Measurements from ENCODE around the gene SF3A2. TPM values are rescaled to one million over a fixed set of nuclear protein-coding genes. Genes with fewer than 3 reads are reported as not detected.

SF3A2 gene
- total and polyA plus RNA-seq, 2 donors (not counting 3 experiments of a cell fraction or from before 2014, with no cell fraction given) = 21.5 to 164 TPM

GRCh38 chr19:2192862-2193261, 43.8 kb upstream of the SF3A2 start:
- no peak for FAIRE-seq
- H3K9me1 ChIP-seq (replicated peaks; ENCODE audit: control insufficient read depth, extremely low read depth, insufficient read depth, low read length) = no peaks in the 10 kb centered on the region
- BruUV-seq (replicated peaks) = no TSS peak
- H3K4me1 ChIP-seq (ENCODE audit: control insufficient read depth, extremely low read depth, insufficient read depth, low read length) = no peaks in the 10 kb centered on the region
- H3K4me3 ChIP-seq (replicated peaks in 1 of 3; ENCODE audit: insufficient read depth in 1 of 3, low read depth in 1 of 3, low read length in 3 of 3) = no peak overlapping the region
- CTCF ChIA-PET = no interaction called here
- H3K9me3 ChIP-seq (replicated peaks; ENCODE audit: control insufficient read depth, insufficient read depth, low read length) = no peaks in the 10 kb centered on the region
- TF ChIP-seq CTCF (IDR thresholded peaks at IDR 0.05; ENCODE audit: extremely low read depth in 1 of 2, insufficient read depth in 1 of 2, low read depth in 1 of 2, low read length in 2 of 2) (no peak), MYC (IDR thresholded peaks at IDR 0.05; ENCODE audit: low read depth, low read length) (no peak), GATA2 (IDR thresholded peaks at IDR 0.05; ENCODE audit: insufficient read depth, insufficient read length, low read depth, low read length) (no peak), MAX (IDR thresholded peaks at IDR 0.05; ENCODE audit: insufficient read depth, insufficient read length) (no peak), JUN (IDR thresholded peaks at IDR 0.05; ENCODE audit: borderline replicate concordance, insufficient read depth, insufficient read length, low read depth) (no peak), FOS (IDR thresholded peaks at IDR 0.05; ENCODE audit: borderline replicate concordance, insufficient read depth, low read length) (no peak), POLR2AphosphoS5 (IDR thresholded peaks at IDR 0.05; ENCODE audit: insufficient read depth, low read depth, low read length) (no peak)
- dilution Hi-C loops (cut with MboI; ENCODE audit: extremely low pct_ligation_motif_present, low sequenced_read_pairs) (no loop called here), intact Hi-C loops (cut with micrococcal nuclease) (no loop called here)
- H3K4me2 ChIP-seq (ENCODE audit: insufficient read depth, low read length) = no peak overlapping the region
- no peaks in the 10 kb centered on the region for H4K20me1 ChIP-seq (replicated peaks; ENCODE audit: control insufficient read depth, extremely low read depth, insufficient read depth, low read length)
- POLR2A ChIA-PET = no interaction called here
- no peak for DNase-seq (ENCODE audit: low read depth, low spot score)
- H2AFZ ChIP-seq (ENCODE audit: low read depth, low read length) = no peak overlapping the region
- H3K79me2 ChIP-seq (ENCODE audit: control insufficient read depth, insufficient read depth, low read length) = peaks cover 24% of the 10 kb centered on the region
- no peak overlapping the region for H3K9ac ChIP-seq (replicated peaks; ENCODE audit: extremely low read depth, insufficient read depth, low read length)
- no peaks in the 10 kb centered on the region for H3K27me3 ChIP-seq (ENCODE audit: control insufficient read depth in 2 of 2, insufficient read depth in 2 of 2, low read length in 2 of 2)
- peaks cover 7 to 59% of the 10 kb centered on the region in 2 experiments for H3K36me3 ChIP-seq (ENCODE audit: control insufficient read depth in 2 of 2, extremely low read depth in 1 of 2, insufficient read depth in 2 of 2, low read length in 2 of 2)
- no peak overlapping the region for H3K27ac ChIP-seq (ENCODE audit: insufficient read depth, low read depth, low read length)

Measured in endothelial cell of umbilical vein (primary cell).